Gastrocnemius medialis (tissue), 4 donors: ENCODE data around the gene AGAP3. TPM values are rescaled to one million over a fixed set of nuclear protein-coding genes. Genes with fewer than 3 reads are reported as not detected.

Experiments
- ATAC-seq, 2 donors: fragments of 150-250 bp; one replicate each; pipeline ENCODE4 v1.9.1; 2016
- DNase-seq, 2 donors: peaks; one replicate each; pipeline ENCODE4 v3.0.0-alpha.2; 2019
- H3K27ac ChIP-seq, 4 donors: fragments of 200-600 bp; sonication (generic); 1 replicate in 1 of 4; 2 replicates in 3 of 4; pipeline ENCODE4 v1.5.1; 2016 to 2018; ENCODE audit warnings: mild to moderate bottlenecking in 2 of 4, moderate library complexity in 1 of 4
- H3K27me3 ChIP-seq, 3 donors: fragments of 200-600 bp; sonication (generic) in 2 of 3; 1 replicate in 1 of 3; 2 replicates in 2 of 3; pipeline versions ENCODE4 v1.5.1 to v1.6.0; 2016 to 2019; ENCODE audit warnings: mild to moderate bottlenecking in 1 of 3, moderate library complexity in 1 of 3
- H3K36me3 ChIP-seq, 2 donors: fragments of 200-600 bp; sonication (generic) in 1 of 2; one replicate each; pipeline ENCODE4 v1.5.1; 2017 to 2018
- H3K4me1 ChIP-seq, 2 donors: fragments of 200-600 bp; sonication (generic) in 1 of 2; one replicate each; pipeline ENCODE4 v1.5.1; 2016 to 2017; ENCODE audit warnings: mild to moderate bottlenecking in 2 of 2
- H3K4me3 ChIP-seq, 4 donors: fragments of 200-600 bp; sonication (generic) in 3 of 4; 1 replicate in 1 of 4; 2 replicates in 3 of 4; pipeline ENCODE4 v1.5.1; 2016 to 2019; ENCODE audit warnings: mild to moderate bottlenecking in 2 of 4
- H3K9me3 ChIP-seq, 3 donors: fragments of 200-600 bp; sonication (generic) in 2 of 3; 1 replicate in 1 of 3; 2 replicates in 2 of 3; pipeline ENCODE4 v1.5.1; 2016 to 2019
- POLR2A ChIP-seq, 2 donors: fragments of 450-650 bp; IDR thresholded peaks; one replicate each; pipeline ENCODE4 v1.6.1; 2017; ENCODE audit warnings: antibody characterized with exemption in 2 of 2, mild to moderate bottlenecking in 2 of 2, moderate library complexity in 2 of 2
- in situ Hi-C, 4 donors: fragments of 200-750 bp; cut with MboI; loops; one replicate each; pipeline versions ENCODE4 v1.15.0 to v1.8.0; 2017; ENCODE audit warnings: low sequenced_read_pairs in 4 of 4
- intact Hi-C: fragments of 100-400 bp; cut with DNase I; formaldehyde crosslinking; loops from one replicate; pipeline ENCODE4 v1.15.1; 2023; ENCODE audit warnings: low total_unique reads
- total RNA-seq, 4 donors: library from RNA; depleted of rRNA; stranded (reverse); fragments of >200 nt; gene quantifications; one replicate each; pipeline versions ENCODE4 v1.1.0 to v1.2.3, GENCODE V29; 2016
- TF ChIP-seq, protein P1 (sequence below), 5 experiments: fragments of 450-650 bp in 3 of 5; fragments of 200-600 bp in 2 of 5; sonication (generic) in 2 of 5; IDR thresholded peaks in 4 of 5; conservative IDR thresholded peaks in 1 of 5; 1 replicate in 4 of 5; 2 replicates in 1 of 5; pipeline ENCODE4 v1.5.1; 2016 to 2019; ENCODE audit warnings: antibody characterized with exemption in 5 of 5, mild to moderate bottlenecking in 3 of 5, moderate library complexity in 3 of 5

AGAP3 gene
- total RNA-seq, 4 donors from 2014 or later: 31.1 to 65.3 (median 36.3) TPM

DNA sequence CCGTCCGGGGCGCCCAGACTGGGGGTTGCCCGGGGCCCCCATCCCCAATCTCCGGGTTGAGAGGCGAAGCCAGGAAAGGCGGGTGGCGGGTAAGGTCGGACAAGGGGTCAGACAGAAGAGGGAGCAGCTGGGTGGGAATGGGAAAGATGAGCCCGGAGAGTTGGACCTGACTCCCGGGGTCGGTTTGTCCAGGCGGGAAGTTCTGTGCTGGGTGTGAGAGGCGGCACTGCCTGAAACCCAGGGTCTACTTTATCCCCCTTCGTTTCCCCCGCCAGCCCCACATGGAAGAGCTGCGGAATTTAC, 26.2 kb upstream of the AGAP3 start:
- intact Hi-C loops: loop anchor here (2.0 kb wide), 1 partner anchor 51 kb away; no protein-coding TSS in a partner anchor
- H3K4me3 ChIP-seq: peak overlapping the region; percentile 71 to 92 (median 86)
- H3K36me3 ChIP-seq: peaks cover 0 to 11% of the 10 kb centered on the region in 2 donors
- peaks cover 22 to 44% of the 10 kb centered on the region in 2 donors for H3K4me1 ChIP-seq
- no peaks in the 10 kb centered on the region for H3K9me3 ChIP-seq
- DNase-seq (no peak), ATAC-seq (no peak)
- TF ChIP-seq, protein P1, sequence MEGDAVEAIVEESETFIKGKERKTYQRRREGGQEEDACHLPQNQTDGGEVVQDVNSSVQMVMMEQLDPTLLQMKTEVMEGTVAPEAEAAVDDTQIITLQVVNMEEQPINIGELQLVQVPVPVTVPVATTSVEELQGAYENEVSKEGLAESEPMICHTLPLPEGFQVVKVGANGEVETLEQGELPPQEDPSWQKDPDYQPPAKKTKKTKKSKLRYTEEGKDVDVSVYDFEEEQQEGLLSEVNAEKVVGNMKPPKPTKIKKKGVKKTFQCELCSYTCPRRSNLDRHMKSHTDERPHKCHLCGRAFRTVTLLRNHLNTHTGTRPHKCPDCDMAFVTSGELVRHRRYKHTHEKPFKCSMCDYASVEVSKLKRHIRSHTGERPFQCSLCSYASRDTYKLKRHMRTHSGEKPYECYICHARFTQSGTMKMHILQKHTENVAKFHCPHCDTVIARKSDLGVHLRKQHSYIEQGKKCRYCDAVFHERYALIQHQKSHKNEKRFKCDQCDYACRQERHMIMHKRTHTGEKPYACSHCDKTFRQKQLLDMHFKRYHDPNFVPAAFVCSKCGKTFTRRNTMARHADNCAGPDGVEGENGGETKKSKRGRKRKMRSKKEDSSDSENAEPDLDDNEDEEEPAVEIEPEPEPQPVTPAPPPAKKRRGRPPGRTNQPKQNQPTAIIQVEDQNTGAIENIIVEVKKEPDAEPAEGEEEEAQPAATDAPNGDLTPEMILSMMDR (IDR thresholded peaks at IDR 0.05 in 4 of 5, conservative IDR thresholded peaks at IDR 0.05 in 1 of 5): peak in 1 of 5 experiments; percentile 1
- no peak for TF ChIP-seq POLR2A (IDR thresholded peaks at IDR 0.05)
- in situ Hi-C loops: no loop called here
- peak overlapping the region; percentile 93 to 99 (median 98) for H3K27ac ChIP-seq
- no peaks in the 10 kb centered on the region for H3K27me3 ChIP-seq

DNA sequence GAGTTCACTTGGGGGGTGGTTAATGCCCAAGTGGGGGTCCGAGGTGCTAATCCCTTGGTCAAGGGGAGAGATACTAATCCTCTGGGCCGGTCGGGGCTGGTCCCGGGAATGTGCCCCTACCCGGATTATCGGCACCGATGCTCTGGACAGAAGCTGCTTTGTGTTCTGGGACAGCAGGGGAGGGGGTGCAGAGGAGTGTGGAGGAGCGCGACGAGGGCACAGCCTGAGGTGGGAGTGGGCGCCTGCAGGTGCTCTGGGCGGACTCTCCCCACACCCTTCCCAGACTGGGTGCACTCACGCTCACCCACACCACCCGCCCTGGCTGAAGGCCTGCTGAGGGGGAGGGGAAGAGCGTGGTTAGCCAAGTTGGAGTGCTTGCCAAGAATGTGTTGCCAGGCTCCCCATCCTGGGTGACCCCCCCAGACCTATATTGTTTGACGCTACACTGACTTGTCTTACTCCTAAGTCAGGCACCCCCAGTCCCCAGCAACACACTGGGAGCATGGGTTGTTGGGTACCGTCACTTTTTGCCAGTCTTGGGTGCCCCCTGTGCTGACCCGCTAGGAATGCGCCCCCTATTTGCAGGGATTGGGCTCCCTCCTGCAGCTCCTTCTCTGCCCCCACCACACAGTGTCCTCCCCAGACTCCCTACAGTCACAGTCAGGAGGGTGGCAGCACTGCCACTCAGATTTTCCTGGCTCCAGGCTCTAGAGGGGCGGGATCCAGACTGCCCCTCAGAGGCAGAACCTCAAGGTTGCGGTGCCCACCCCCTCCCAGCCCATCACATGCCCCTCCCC, 25.7 kb upstream of the AGAP3 start:
- DNase-seq: no peak
- Histone ChIP-seq H3K27ac (peak overlapping the region; percentile 93 to 99 (median 98)), H3K27me3 (no peaks in the 10 kb centered on the region), H3K4me1 (peaks cover 22 to 44% of the 10 kb centered on the region in 2 donors), H3K9me3 (no peaks in the 10 kb centered on the region), H3K36me3 (peaks cover 0 to 17% of the 10 kb centered on the region in 2 donors), H3K4me3 (peak overlapping the region; percentile 71 to 92 (median 86))
- in situ Hi-C loops (no loop called here), intact Hi-C loops (loop anchor here (2.0 kb wide), 1 partner anchor 50 kb away; no protein-coding TSS in a partner anchor)
- TF ChIP-seq, protein P1 (IDR thresholded peaks at IDR 0.05 in 4 of 5, conservative IDR thresholded peaks at IDR 0.05 in 1 of 5): no peak
- no peak for TF ChIP-seq POLR2A (IDR thresholded peaks at IDR 0.05)
- no peak for ATAC-seq

DNA sequence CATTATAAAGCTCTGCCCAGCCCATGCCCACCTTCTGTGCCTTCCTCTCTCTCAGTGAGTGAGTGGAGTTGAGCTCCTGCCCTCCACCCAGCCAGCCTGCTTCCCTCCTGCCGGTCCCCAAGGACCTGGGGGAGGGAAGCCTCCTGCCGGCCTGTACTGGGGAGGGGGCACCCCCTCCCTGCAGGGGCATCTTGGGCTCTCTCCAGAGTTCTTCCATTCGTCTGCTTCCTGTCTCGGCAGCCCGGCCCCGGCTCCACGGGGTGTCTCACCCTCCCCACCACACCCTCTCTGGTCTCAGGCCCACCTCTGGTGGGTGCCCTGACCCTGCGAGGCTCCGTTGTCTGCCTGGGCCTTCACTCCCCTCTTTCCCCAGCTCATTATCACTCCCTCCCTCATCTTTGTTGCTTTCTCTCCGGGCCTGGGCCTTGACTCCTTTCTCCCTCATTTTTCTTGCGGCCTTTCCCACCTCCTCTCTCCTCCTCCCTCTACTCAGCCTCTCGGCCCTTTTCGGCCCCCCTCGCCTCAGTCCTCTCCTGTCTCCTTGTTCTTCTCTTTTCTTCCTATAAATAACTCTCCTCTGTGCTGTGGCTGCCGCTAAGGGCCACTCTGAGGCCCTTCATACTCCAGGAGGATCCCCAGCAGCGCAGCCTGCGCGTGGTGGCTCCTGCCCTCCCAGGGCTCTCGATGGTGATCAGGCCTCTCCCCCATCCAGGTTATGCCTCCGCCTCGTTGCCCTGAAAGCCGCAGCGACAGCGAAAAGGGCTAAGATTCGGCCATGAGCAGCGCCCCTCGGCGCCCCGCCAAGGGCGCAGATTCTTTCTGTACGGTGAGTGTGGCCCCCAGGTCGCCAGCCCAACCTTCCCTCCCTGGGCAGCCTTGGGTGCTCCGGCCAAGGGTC, 24.8 kb upstream of the AGAP3 start:
- Histone ChIP-seq H3K36me3 (peaks cover 0 to 25% of the 10 kb centered on the region in 2 donors), H3K27ac (peak overlapping the region in 1 of 4 donors; percentile 3), H3K9me3 (no peaks in the 10 kb centered on the region), H3K4me3 (no peak overlapping the region), H3K27me3 (no peaks in the 10 kb centered on the region), H3K4me1 (peaks cover 22 to 44% of the 10 kb centered on the region in 2 donors)
- no peak for TF ChIP-seq POLR2A (IDR thresholded peaks at IDR 0.05)
- TF ChIP-seq, protein P1 (IDR thresholded peaks at IDR 0.05 in 4 of 5, conservative IDR thresholded peaks at IDR 0.05 in 1 of 5): no peak
- DNase-seq (no peak), ATAC-seq (no peak)
- intact Hi-C loops (loop anchor here (2.0 kb wide), 1 partner anchor 49 kb away; no protein-coding TSS in a partner anchor), in situ Hi-C loops (no loop called here)

DNA sequence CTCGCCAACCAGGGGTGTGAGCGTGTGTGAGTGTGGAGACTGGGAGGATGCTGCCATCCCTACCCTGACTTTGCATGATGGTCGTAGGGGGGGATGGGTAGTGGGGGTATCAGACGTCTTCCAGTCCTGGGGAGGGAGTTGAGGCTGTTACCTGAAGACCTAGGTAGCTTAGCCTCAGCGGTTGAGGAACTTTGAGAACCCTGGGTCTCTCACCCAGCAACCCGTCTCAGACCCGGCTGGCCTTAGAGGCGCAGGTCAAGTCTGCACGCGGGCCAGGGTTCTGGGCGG, 24.2 kb upstream of the AGAP3 start:
- Histone ChIP-seq H3K9me3 (no peaks in the 10 kb centered on the region), H3K27ac (peak overlapping the region in 2 of 4 donors; percentile 68 to 76), H3K4me1 (peaks cover 17 to 40% of the 10 kb centered on the region in 2 donors), H3K4me3 (no peak overlapping the region), H3K36me3 (peaks cover 0 to 31% of the 10 kb centered on the region in 2 donors), H3K27me3 (no peaks in the 10 kb centered on the region)
- in situ Hi-C loops: no loop called here
- intact Hi-C loops: no loop called here
- DNase-seq (no peak), ATAC-seq (no peak)
- TF ChIP-seq POLR2A (IDR thresholded peaks at IDR 0.05): no peak
- TF ChIP-seq, protein P1 (IDR thresholded peaks at IDR 0.05 in 4 of 5, conservative IDR thresholded peaks at IDR 0.05 in 1 of 5): no peak
